Parathyroid adenoma (tissue), 2 donors: ENCODE data around the gene AIPL1.

Source experiments
- H2AFZ ChIP-seq: fragments of 300-600 bp; sonication (generic); one replicate; pipeline ENCODE4 v1.7.0; 2017; ENCODE audit warnings: antibody characterized with exemption, mild to moderate bottlenecking
- H3K27ac ChIP-seq: fragments of 300-600 bp; sonication (generic); one replicate; pipeline ENCODE4 v1.7.0; 2017
- H3K27me3 ChIP-seq: fragments of 300-600 bp; sonication (generic); one replicate; pipeline ENCODE4 v1.7.0; 2017; ENCODE audit warnings: low read length; ENCODE audit not compliant: control insufficient read depth, insufficient read depth
- H3K36me3 ChIP-seq: fragments of 300-600 bp; sonication (generic); one replicate; pipeline ENCODE4 v1.7.0; 2017; ENCODE audit warnings: low read length; ENCODE audit not compliant: control insufficient read depth, insufficient read depth
- H3K4me1 ChIP-seq: fragments of 300-600 bp; sonication (generic); one replicate; pipeline ENCODE4 v1.7.0; 2017; ENCODE audit warnings: control low read depth
- H3K4me2 ChIP-seq: fragments of 300-600 bp; sonication (generic); one replicate; pipeline ENCODE4 v1.7.0; 2017; ENCODE audit warnings: low read length
- H3K4me3 ChIP-seq: fragments of 300-600 bp; sonication (generic); one replicate; pipeline ENCODE4 v1.7.0; 2017; ENCODE audit warnings: low read depth, low read length
- H3K79me2 ChIP-seq: fragments of 300-600 bp; sonication (generic); one replicate; pipeline ENCODE4 v1.7.0; 2017; ENCODE audit warnings: control low read depth
- H3K9ac ChIP-seq: fragments of 300-600 bp; sonication (generic); one replicate; pipeline ENCODE4 v1.7.0; 2017; ENCODE audit warnings: mild to moderate bottlenecking
- H3K9me3 ChIP-seq: fragments of 300-600 bp; sonication (generic); one replicate; pipeline ENCODE4 v1.7.0; 2017; ENCODE audit warnings: low read length; ENCODE audit not compliant: control insufficient read depth
- TF ChIP-seq, protein P1 (sequence below): fragments of 300-600 bp; sonication (generic); IDR thresholded peaks from one replicate; pipeline ENCODE4 v1.7.0; 2017; ENCODE audit warnings: antibody characterized with exemption, mild to moderate bottlenecking
- donor health status: primary hyperparathyroidism.

Gene AIPL1

DNA sequence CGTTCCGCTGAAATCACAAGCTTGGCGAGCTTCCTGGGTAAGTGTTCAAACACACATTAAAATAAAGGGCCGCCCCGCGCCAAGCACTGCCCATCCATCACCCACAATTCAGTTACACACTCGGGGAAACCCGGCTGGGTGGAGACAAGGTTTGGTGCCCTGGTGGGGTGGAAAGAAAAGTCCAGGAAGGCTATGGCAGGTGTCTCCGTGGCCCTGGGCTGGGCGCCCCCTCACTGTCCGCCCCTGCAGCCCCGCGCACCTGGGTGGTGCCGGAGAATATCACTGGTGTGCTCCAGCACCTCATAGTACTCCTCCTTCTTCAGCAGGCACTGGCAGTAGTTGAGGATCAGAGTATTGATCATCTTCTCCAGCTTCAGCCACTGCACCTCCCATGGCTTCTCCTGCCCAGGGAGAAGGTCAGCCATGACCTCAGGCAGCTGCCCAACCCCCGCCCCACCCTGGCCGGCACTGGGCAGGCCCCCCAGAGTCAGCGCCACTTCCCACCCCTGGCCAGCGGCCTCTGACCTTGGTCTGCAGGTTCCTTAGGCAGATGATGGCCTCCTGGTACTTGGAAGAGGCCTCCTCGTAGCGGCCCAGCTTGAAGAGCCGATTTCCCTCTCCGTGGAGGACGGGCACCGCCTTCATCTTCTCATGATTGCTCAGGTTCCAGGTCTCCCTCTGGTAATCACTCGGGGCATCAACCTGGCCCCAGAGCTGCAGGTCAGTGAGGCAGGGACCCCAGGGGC lies 8.4 kb downstream of the AIPL1 start:
- TF ChIP-seq, protein P1, sequence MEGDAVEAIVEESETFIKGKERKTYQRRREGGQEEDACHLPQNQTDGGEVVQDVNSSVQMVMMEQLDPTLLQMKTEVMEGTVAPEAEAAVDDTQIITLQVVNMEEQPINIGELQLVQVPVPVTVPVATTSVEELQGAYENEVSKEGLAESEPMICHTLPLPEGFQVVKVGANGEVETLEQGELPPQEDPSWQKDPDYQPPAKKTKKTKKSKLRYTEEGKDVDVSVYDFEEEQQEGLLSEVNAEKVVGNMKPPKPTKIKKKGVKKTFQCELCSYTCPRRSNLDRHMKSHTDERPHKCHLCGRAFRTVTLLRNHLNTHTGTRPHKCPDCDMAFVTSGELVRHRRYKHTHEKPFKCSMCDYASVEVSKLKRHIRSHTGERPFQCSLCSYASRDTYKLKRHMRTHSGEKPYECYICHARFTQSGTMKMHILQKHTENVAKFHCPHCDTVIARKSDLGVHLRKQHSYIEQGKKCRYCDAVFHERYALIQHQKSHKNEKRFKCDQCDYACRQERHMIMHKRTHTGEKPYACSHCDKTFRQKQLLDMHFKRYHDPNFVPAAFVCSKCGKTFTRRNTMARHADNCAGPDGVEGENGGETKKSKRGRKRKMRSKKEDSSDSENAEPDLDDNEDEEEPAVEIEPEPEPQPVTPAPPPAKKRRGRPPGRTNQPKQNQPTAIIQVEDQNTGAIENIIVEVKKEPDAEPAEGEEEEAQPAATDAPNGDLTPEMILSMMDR: no peak

DNA sequence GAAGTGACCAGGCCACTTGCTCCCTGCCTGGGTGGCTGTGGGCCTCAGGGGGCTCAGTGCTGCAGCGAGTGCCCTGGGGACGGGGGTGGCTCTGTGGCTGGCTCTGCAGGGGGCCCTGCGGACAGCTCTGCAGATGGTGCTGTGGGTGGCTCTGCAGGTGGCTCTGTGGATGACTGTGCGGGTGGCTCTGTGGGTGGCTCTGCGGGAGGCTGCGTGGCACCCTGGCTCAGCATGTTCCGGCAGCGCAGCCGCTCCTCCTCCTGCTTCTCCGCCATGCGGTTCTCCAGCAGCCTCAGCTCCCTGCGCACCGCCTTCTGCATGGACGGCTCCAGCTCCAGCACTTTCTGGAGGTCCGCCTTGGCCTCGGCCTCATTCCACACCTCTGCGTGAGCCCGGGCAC lies 9.5 kb downstream of the AIPL1 start:
- TF ChIP-seq, protein P1: no peak
- H3K4me1 ChIP-seq: no peaks in the 10 kb centered on the region
- H3K36me3 ChIP-seq: no peaks in the 10 kb centered on the region

More for the DNA sequence above, 8.4 kb downstream of the AIPL1 start:
- no peak overlapping the region for H3K4me3 ChIP-seq
- no peaks in the 10 kb centered on the region for H3K4me1 ChIP-seq
- H3K27ac ChIP-seq: no peak overlapping the region
- no peaks in the 10 kb centered on the region for H3K9me3 ChIP-seq
- H3K27me3 ChIP-seq: no peaks in the 10 kb centered on the region
- no peaks in the 10 kb centered on the region for H3K36me3 ChIP-seq
- no peaks in the 10 kb centered on the region for H3K79me2 ChIP-seq
- H3K9ac ChIP-seq: no peak overlapping the region
- no peak overlapping the region for H3K4me2 ChIP-seq
- no peak overlapping the region for H2AFZ ChIP-seq

DNA sequence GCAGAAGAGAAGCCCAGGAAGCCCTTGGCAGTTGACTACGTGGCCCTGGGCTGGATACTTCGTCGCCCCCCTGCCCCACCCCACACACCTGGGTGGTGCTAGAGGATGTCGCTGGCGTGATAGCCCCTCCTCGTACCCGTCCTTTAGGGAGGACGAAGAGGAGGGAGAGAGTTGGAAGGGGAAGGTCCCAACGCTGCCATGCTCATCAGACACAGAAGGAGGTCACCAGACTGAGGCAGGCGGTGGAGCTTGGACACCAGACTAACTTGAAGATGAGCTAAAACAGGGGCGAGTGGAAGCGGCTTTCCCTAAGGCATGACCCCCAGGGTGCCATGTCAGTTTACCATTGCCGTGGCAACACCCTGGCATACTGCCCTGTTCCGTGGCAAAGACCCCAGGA lies 11.0 kb downstream of the AIPL1 start:
- no peaks in the 10 kb centered on the region for H3K36me3 ChIP-seq
- H3K9me3 ChIP-seq: no peaks in the 10 kb centered on the region
- H3K27me3 ChIP-seq: no peaks in the 10 kb centered on the region
- TF ChIP-seq, protein P1: no peak
- H3K4me2 ChIP-seq: no peak overlapping the region
- no peak overlapping the region for H3K27ac ChIP-seq
- H2AFZ ChIP-seq: no peak overlapping the region
- no peaks in the 10 kb centered on the region for H3K4me1 ChIP-seq
- H3K4me3 ChIP-seq: no peak overlapping the region
- no peaks in the 10 kb centered on the region for H3K79me2 ChIP-seq
- H3K9ac ChIP-seq: no peak overlapping the region

More for the DNA sequence above, 9.5 kb downstream of the AIPL1 start:
- Histone ChIP-seq H2AFZ (no peak overlapping the region), H3K27me3 (no peaks in the 10 kb centered on the region), H3K27ac (no peak overlapping the region), H3K9ac (no peak overlapping the region), H3K79me2 (no peaks in the 10 kb centered on the region), H3K4me3 (no peak overlapping the region), H3K4me2 (no peak overlapping the region), H3K9me3 (no peaks in the 10 kb centered on the region)

DNA sequence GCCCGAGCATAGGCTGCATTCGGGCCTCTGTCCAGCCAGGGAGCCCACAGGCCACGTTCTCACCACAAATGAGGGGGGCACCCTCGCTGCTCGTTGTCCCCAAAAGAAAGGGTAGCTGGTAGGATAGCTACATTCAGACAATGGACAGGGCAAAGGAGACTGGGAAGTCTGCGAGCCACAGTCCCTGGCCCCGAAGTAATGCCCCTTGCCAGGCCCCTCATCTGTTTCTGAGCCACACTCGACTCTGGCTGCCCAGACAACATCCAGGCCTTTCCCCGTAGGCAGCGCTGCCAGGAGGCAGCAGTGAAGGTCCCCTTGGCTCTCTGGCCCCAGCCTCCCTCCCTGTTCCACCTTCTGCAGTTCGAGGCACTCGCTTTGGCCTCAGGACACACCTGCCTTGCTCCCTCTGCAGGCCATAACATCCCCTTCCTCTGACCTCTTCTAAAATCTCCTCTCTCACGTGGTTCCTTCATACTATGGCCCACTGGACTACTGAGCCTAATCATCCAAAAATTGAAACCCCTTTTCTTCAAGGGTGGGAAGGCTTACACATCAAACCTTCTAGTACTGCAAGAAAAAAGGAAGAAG lies 12.2 kb downstream of the AIPL1 start:
- Histone ChIP-seq H3K9ac (no peak overlapping the region), H3K27ac (no peak overlapping the region), H3K9me3 (no peaks in the 10 kb centered on the region), H3K4me3 (no peak overlapping the region), H3K27me3 (no peaks in the 10 kb centered on the region), H3K36me3 (no peaks in the 10 kb centered on the region), H3K4me1 (no peaks in the 10 kb centered on the region), H2AFZ (no peak overlapping the region), H3K79me2 (no peaks in the 10 kb centered on the region), H3K4me2 (no peak overlapping the region)
- TF ChIP-seq, protein P1: no peak
